ENCODE data around the gene SF1. TPM values are rescaled to one million over a fixed set of nuclear protein-coding genes. Genes with fewer than 3 reads are reported as not detected.

The SF1 gene
- total and polyA plus RNA-seq, 9 of the 15 experiments (the other 6 are each of a cell fraction or from before 2014, with no cell fraction given): 13.1 to 334 (median 111) TPM

DNA sequence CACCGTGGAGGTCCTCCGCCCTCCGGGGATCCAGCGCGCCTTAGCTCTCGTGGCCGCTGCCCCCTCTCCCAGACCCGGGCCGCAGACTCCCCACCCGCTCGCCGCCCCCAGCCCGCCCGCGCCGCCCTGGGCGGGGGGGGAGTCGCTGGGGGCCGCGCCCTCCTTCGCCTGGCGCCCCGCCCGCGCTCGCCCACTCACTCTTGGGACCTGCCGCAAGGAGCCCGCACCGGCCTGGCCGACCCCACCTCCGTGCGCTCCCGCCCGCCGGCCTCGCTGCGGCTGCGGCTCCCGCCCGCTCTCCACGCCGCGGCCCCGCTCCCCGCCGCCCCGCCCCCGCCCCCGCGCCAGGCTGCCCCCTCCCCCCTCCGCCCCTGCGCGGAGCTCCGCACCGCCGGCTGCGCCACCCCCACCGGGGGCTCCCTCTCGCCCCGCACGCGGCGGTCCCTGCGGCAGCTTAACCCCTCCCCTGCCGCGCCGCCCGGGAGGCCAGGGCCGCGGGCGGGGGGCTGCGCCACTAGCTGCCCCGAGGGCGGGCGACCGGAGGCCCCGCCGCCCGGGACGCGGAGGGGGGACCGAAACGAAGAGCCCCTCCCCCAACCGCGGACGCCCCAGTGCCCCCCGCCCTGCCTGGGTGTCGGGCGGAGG lies 33.7 kb downstream of the SF1 start (continued):
- no peak for TF ChIP-seq MLX (CRISPR knock-in tag; conservative IDR thresholded peaks at IDR 0.05)
- peak; percentile 75 for TF ChIP-seq VEZF1 (CRISPR knock-in tag; IDR thresholded peaks at IDR 0.05)
- TF ChIP-seq TGIF2 (CRISPR knock-in tag; IDR thresholded peaks at IDR 0.05): no peak
- no peak for TF ChIP-seq PHF21A (IDR thresholded peaks at IDR 0.05; ENCODE audit: borderline replicate concordance, low read depth)
- no peak for TF ChIP-seq CBX1 (IDR thresholded peaks at IDR 0.05; ENCODE audit: low read depth)
- TF ChIP-seq ZFP30 (CRISPR knock-in tag; IDR thresholded peaks at IDR 0.05; ENCODE audit: borderline replicate concordance): no peak
- TF ChIP-seq MEIS2 (IDR thresholded peaks at IDR 0.05; ENCODE audit: partially characterized antibody): no peak
- no peak for TF ChIP-seq ZNF174 (CRISPR knock-in tag; IDR thresholded peaks at IDR 0.05)
- TF ChIP-seq, protein P1, sequence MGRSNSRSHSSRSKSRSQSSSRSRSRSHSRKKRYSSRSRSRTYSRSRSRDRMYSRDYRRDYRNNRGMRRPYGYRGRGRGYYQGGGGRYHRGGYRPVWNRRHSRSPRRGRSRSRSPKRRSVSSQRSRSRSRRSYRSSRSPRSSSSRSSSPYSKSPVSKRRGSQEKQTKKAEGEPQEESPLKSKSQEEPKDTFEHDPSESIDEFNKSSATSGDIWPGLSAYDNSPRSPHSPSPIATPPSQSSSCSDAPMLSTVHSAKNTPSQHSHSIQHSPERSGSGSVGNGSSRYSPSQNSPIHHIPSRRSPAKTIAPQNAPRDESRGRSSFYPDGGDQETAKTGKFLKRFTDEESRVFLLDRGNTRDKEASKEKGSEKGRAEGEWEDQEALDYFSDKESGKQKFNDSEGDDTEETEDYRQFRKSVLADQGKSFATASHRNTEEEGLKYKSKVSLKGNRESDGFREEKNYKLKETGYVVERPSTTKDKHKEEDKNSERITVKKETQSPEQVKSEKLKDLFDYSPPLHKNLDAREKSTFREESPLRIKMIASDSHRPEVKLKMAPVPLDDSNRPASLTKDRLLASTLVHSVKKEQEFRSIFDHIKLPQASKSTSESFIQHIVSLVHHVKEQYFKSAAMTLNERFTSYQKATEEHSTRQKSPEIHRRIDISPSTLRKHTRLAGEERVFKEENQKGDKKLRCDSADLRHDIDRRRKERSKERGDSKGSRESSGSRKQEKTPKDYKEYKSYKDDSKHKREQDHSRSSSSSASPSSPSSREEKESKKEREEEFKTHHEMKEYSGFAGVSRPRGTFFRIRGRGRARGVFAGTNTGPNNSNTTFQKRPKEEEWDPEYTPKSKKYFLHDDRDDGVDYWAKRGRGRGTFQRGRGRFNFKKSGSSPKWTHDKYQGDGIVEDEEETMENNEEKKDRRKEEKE (IDR thresholded peaks at IDR 0.05; ENCODE audit: borderline replicate concordance in 1 of 2, control insufficient read depth in 1 of 2, low read depth in 2 of 2, low read length in 1 of 2): no peak
- TF ChIP-seq SRSF3 (IDR thresholded peaks at IDR 0.05; ENCODE audit: insufficient read depth, low read length): no peak
- no peak for TF ChIP-seq RBFOX2 (IDR thresholded peaks at IDR 0.05; ENCODE audit: low read depth, low read length)
- TF ChIP-seq ZSCAN32 (CRISPR knock-in tag; IDR thresholded peaks at IDR 0.05): no peak
- no peak for TF ChIP-seq RNF2 (IDR thresholded peaks at IDR 0.05)
- no peak for TF ChIP-seq ATF1 (CRISPR knock-in tag; IDR thresholded peaks at IDR 0.05)
- TF ChIP-seq ATF1 (tag; IDR thresholded peaks at IDR 0.05): no peak
- TF ChIP-seq MEF2D (tag; conservative IDR thresholded peaks at IDR 0.05; ENCODE audit: low read depth): no peak
- TF ChIP-seq CBFA2T3 (IDR thresholded peaks at IDR 0.05): no peak
- no peak for TF ChIP-seq SAP30 (IDR thresholded peaks at IDR 0.05; ENCODE audit: borderline replicate concordance, insufficient read depth, low read depth, low read length, poor library complexity, severe bottlenecking)
- TF ChIP-seq SIRT6 (IDR thresholded peaks at IDR 0.05; ENCODE audit: low read depth, low read length): no peak
- TF ChIP-seq SRF (CRISPR knock-in tag; IDR thresholded peaks at IDR 0.05): no peak
- TF ChIP-seq NFRKB (IDR thresholded peaks at IDR 0.05; ENCODE audit: low read depth): no peak
- TF ChIP-seq, protein P2, sequence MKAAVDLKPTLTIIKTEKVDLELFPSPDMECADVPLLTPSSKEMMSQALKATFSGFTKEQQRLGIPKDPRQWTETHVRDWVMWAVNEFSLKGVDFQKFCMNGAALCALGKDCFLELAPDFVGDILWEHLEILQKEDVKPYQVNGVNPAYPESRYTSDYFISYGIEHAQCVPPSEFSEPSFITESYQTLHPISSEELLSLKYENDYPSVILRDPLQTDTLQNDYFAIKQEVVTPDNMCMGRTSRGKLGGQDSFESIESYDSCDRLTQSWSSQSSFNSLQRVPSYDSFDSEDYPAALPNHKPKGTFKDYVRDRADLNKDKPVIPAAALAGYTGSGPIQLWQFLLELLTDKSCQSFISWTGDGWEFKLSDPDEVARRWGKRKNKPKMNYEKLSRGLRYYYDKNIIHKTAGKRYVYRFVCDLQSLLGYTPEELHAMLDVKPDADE (conservative IDR thresholded peaks at IDR 0.05; ENCODE audit: control insufficient read depth, low read depth, low read length): no peak
- no peak for TF ChIP-seq BHLHE40 (IDR thresholded peaks at IDR 0.05; ENCODE audit: low read length)

All from K562 (cell line).